Inflammatory macrophage (primary cell): ENCODE data around the gene CSH1.
"Not testable (repeated sequence)": the region's sequence is repeated elsewhere in the genome, so short reads cannot be mapped to it uniquely, and the experiment has no call there.

ENCODE experiments used
- DNase-seq, 2 donors: peaks; one replicate each; pipeline ENCODE4 v3.0.0-alpha.2; 2020 to 2022

The CSH1 gene

DNA sequence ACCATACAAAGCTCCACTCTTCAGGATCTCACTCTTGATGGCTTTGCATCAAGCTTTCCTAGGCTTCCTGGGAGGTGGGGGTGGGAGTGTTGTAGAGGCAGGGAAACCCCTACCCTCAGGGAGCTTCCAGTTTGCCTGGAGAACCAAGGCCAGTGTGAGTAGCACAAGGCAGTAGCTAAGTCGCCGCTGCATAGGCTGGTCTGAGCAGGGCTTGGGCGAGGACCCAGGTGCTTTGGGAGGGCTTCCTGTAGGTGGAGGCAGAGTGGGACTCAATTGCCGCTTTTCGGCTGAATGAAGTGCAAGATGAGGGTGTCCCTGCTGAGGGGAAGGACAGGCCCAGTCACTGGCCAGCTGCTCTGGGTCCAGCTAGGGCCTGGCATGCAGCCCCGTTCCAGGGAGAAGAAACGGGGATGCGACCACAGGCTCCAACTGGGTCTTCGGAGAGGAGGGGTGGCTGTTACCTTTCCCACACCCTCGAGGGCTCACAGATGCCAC is 31.8 kb upstream of the CSH1 start:
- no peak for DNase-seq

DNA sequence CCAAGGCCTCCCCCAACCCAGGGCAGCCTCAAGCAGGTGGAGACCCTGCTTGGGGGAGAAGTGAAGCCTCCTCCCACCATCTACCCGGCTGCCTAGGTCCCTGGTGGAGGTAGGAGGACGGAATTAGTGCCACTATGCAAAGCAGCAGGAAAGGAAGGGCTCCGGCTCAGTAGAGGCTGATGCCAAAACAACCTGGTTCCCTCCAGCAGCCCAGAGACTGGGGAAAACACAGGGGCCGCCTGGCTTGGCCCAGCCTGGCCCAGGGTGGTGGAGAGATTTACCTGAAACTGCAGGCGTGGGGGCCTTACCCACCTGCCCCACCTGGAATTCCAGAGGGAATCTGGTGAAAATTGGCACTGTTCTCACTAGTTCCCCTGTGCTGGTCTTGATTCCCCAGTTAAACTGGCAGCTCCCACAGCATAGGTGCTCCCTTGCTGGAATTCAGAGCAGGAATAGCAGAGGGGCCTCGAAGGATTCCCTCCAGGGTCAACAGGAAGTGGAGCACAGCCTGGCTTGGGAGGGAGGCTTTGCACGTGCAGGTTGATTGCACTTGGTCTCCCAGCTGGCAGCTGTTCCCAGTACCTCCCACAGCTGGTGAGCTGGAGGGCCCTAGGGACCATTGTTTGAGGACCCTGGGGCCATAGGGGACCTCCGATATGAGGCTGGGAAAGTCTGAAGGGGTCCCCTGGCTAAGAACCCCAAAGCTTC is 31.2 kb upstream of the CSH1 start:
- no peak for DNase-seq

DNA sequence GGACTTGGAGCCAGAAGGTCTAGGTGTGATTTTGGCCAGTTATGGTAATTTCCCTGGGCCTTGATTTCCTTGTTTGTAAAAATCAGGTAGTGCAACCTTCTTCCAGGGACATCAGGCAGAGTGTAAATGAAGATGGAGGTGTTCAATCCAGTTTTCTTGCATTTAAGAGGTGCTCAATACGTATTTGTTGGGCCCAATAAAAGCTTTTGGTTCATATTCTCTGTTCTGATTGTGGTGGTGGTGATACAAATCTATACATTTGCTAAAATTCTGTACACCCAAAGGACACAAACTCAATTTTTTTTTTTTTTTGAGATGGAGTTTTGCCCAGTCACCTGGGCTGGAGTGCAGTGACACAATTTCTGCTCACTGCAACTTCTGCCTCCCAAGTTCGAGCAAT is 29.8 kb upstream of the CSH1 start:
- no peak for DNase-seq

DNA sequence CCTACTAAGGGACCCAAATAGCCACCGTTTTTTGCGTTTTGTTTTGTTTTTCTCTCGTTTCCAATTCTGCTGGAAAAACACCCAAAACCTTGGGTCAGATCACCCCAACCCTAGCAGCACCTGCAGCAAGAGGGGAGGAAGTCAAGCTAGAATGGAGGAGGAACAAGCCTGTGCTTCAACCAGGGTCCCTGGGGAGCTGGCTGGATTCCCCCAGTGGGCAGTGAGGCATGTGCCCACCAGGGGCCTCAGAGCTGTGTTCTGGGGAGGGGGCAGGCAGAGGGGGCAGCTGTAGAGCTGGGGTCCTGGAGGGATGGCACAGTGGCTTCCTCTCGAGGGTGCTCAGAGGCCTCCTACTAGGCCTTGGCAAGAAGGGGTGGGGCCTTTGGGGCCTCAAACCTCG is 29.2 kb upstream of the CSH1 start:
- no peak for DNase-seq

DNA sequence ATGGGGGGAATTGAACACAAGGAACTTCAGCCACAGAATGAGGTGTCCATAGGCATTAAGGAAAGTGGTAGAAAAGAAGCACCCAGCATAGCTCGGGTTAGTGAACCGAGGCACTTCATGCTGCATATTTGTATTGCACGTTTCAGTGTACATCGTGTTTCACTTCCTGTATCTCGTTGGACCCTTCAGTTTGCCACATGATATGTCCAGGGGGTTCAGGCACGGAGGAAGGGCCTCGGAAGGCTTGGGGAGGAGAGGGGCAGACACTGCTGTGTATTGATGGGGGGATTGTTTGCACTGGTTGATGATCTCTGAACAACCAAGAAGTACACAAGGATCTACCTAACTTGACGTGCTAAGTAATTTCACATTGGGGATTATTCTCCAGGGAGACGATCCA is 26.0 kb upstream of the CSH1 start:
- DNase-seq = not testable (repeated sequence)

DNA sequence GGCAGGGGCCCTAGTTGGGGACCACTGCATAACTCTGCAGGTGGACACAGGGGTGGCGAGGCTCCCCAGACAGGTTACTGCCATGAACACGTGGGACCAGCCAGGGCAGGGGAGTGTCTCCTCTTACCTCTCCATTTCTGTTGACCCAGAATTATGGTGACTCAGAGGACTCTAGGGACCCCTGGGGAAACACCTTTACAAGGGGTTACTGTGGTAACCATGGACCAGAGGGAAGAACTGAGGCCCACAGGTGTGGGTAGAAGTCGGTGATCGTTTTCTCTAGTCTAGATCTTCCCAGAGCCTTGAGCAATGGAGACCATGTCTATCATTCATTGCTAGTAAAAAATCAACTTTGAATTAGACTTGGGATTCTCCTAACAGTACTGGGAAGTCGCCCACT is 24.4 kb upstream of the CSH1 start:
- DNase-seq = not testable (repeated sequence)

DNA sequence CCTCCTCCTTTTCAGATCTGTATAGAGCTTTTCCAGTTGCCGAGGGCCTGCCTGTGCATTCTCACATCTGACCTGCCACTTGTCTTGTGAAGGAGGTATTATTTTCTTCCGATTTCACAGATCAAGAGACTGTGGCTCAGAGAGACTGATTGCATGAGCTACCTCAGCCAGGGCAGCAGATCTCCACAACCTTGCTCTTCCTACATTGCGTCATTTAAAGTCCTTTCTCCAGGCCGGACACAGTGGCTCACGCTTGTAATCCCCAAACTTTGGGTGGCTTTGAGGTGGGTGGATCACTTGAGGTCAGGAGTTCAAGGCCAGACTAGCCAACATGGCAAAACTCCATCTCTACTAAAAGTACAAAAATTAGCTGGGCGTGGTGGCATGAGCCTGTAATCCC is 23.7 kb upstream of the CSH1 start:
- DNase-seq = not testable (repeated sequence)

DNA sequence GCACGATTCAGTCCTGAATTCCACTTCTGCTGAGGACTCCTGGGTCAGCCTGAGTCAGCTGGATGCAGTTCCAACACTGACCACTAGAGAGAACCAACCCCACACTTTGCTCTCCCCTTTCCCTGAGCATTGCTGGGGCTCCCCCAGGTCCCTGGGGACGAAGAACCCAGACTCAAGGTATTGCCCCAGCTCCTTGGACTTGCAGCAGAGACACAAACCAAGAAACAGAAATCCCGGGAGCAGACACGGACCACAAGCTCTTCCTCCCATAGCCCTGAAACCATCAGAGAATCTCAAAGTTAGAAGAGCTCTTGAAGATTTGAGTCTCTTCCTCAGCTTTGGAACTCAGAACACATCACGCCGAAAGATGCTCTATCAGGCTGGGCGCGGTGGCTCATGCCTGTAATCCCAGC is 22.9 kb upstream of the CSH1 start:
- DNase-seq = peak; percentile 60 to 75

DNA sequence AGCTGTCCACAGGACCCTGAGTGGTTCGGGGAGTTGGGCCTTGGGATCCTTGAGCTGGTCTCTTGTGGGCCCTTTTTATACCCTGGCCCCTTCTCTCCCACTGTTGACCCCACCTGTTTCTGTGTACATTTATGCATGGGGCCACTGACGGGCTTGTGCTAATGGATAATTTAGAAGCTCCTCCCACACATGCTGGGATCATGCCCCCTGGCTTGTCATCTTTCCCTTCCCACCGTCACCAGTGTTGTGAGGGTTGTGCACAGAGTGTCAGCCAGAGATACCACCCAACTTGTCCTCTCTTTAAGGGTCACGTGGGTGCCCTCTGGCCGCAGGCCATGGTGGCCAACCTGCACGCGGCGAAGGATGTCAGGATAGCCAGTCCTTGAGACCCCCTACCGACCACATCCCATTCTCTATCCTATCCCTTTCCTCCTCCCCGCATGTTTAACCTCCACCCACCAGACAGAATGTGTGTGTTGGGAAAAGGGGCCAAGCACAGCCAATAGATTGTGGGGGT is 22.5 kb upstream of the CSH1 start, which contains the start of gene GH1:
GH1 (minus strand) TSS at position 51 of the 517 bp plus-strand sequence. CDS start 63 bp downstream, outside the sequence.
- not testable (repeated sequence) for DNase-seq

DNA sequence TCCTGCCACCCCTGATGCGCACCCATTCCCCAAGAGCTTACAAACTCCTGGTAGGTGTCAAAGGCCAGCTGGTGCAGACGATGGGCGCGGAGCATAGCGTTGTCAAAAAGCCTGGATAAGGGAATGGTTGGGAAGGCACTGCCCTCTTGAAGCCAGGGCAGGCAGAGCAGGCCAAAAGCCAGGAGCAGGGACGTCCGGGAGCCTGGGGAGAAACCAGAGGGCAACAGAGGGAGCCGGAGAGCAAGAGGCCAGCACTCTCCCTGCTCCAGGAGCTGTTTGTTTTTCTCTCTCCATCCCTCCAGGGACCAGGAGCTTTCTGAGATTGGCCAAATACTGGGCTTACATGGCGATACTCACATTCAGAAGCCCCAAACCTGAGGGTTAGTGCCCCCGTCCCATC is 21.9 kb upstream of the CSH1 start:
- no peak for DNase-seq

DNA sequence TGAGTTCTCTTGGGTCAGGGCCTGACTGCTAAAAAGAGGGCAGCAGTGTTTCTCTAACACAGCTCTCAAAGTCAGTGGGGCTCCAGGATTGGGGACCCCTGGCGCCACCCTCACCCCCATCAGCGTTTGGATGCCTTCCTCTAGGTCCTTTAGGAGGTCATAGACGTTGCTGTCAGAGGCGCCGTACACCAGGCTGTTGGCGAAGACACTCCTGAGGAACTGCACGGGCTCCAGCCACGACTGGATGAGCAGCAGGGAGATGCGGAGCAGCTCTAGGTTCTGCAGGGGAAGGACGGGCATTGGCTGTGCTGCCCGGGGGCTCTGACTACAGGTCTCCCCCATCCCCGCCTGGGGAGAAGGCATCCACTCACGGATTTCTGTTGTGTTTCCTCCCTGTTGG is 21.3 kb upstream of the CSH1 start:
- no peak for DNase-seq

DNA sequence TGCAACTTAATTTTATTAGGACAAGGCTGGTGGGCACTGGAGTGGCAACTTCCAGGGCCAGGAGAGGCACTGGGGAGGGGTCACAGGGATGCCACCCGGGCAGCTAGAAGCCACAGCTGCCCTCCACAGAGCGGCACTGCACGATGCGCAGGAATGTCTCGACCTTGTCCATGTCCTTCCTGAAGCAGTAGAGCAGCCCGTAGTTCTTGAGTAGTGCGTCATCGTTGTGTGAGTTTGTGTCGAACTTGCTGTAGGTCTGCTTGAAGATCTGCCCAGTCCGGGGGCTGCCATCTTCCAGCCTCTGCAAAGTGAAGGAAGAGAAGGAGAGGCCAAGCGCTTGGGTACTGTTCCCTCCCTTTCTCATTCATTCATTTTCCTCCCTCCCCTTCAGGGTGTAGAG is 20.8 kb upstream of the CSH1 start:
- not testable (repeated sequence) for DNase-seq

DNA sequence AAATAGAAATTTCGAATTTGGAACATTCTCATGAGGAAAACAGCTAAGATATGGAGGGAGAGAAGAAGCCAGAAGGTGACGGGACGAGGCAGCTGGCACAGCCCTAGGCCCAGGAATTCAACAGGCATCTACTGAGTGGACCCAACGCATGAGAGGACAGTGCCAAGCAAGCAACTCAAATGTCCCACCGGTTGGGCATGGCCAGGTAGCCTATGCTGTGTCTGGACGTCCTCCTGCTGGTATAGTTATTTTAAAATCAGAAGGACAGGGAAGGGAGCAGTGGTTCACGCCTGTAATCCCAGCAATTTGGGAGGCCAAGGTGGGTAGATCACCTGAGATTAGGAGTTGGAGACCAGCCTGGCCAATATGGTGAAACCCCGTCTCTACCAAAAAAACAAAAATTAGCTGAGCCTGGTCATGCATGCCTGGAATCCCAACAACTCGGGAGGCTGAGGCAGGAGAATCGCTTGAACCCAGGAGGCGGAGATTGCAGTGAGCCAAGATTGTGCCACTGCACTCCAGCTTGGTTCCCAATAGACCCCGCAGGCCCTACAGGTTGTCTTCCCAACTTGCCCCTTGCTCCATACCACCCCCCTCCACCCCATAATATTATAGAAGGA is 20.3 kb upstream of the CSH1 start:
- DNase-seq = no peak

DNA sequence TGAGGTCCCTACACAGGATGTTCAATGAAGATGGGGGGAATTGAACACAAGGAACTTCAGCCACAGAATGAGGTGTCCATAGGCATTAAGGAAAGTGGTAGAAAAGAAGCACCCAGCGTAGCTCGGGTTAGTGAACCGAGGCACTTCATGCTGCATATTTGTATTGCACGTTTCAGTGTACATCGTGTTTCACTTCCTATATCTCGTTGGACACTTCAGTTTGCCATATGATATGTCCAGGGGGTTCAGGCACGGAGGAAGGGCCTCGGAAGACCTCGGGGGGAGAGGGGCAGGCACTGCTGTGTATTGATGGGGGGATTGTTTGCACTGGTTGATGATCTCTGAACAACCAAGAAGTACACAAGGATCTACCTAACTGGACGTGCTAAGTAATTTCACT is 19.4 kb upstream of the CSH1 start:
- DNase-seq = not testable (repeated sequence)

DNA sequence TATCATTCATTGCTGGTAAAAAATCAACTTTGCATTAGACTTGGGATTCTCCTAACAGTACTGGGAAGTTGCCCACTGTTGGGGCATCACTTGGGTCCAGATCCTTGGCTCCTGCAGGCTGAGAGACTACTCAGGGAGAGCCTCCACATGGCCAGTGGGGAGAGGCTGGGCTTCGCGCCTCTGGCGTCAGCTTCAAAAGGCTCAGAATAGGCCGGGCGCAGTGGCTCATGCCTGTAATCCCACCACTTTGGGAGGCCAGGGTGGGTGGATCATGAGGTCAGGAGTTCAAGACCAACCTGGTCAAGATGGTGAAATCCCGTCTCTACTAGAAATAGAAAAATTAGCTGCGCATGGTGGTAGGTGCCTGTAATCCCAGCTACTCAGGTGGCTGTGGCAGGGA is 18.1 kb upstream of the CSH1 start:
- DNase-seq = no peak

DNA sequence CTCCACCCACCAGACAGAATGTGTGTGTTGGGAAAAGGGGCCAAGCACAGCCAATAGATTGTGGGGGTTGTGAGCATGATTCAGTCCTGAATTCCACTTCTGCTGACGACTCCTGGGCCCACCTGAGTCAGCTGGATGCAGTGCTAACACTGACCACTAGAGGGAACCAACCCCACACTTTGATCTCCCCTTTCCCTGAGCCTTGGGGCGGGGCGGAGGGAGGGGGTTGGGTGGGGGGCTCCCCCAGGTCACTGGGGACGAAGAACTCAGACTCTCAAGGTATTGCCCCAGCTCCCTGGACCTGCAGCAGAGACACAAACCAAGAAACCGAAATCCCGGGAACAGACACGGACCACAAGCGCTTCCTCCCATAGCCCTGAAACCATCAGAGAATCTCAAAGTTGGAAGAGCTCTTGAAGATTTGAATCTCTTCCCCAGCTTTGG is 15.3 kb upstream of the CSH1 start:
- peak; percentile 23 to 33 for DNase-seq

DNA sequence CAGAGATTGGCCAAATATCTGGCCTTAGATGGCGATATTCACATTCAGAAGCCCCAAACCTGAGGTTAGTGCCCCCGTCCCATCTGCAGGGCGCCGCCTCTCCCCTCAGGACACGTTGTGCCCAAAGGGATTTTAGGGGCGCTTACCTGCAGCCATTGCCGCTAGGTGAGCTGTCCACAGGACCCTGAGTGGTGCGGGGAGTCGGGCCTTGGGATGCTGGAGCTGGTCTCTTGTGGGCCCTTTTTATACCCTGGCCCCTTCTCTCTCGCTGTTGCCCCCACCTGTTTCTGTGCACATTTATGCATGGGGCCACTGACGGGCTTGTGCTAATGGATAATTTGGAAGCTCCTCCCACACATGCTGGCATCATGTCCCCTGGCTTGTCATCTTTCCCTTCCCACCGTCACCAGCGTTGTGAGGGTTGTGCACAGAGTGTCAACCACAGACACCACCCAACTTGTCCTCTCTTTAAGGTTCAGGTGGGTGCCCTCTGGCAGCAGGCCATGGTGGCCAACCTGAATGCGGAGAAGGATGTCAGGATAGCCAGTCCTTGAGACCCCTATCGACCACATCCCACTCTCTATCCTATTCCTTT is 14.8 kb upstream of the CSH1 start, which contains the start of gene CSHL1:
CSHL1 (minus strand) TSS at position 218 of the 595 bp plus-strand sequence; CDS start at position 156, 62 bp downstream.
- no peak for DNase-seq

DNA sequence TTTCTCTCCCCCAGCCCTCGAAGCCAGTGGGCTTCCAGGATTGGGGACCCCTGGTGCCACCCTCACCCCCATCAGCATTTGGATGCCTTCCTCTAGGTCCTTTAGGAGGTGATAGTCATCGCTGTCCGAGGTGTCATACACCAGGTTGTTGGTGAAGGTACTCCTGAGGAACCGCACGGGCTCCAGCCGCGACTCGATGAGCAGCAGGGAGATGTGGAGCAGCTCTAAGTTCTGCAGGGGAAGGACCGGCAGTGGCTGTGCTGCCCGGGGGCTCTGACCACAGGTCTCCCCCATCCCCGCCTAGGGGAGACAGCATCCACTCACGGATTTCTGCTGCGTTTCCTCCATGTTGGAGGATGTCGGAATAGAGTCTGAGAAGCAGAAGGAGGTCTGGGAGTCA is 13.7 kb upstream of the CSH1 start:
- no peak for DNase-seq

DNA sequence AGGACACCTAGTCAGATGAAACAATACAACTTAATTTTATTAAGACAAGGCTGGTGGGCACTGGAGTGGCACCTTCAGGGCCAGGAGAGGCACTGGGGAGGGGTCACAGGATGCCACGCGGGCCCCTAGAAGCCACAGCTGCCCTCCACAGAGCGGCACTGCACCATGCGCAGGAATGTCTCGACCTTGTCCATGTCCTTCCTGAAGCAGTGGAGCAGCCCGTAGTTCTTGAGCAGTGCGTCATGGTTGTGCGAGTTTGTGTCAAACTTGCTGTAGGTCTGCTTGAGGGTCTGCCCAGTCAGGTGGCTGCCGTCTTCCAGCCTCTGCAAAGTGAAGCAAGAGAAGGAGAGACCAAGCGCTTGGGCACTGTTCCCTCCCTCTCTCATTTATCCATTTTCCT is 13.2 kb upstream of the CSH1 start:
- not testable (repeated sequence) for DNase-seq

DNA sequence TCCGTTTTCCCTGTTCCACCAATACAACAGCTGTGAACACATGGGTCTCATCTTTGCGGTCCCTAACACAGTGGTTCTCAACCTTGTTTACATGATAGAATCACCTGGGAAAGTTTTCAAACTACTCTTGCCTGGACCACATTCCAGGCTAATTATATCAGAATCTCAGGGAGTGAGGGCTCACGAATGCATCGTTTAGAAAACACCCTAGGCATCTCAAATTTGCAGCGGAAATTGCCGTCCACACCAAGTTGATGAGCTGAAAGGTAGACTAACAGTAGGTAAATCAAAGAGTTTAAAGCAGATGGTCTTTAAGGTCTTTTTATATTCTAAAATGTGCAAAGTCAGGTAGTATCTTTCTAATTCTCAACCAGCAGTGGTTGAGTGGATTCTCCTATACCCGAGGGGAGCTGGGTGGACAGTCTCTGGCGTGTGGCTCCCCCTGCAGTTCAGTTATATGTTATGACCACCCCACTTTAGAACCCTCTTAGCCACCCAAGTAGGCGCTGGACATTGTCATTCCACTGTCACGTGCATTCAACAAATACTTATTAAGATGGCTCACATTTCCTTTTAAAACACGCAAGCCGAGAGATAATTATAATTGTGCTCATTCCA is 10.9 kb upstream of the CSH1 start:
- peak in 1 of 2 donors; percentile 22 for DNase-seq

DNA sequence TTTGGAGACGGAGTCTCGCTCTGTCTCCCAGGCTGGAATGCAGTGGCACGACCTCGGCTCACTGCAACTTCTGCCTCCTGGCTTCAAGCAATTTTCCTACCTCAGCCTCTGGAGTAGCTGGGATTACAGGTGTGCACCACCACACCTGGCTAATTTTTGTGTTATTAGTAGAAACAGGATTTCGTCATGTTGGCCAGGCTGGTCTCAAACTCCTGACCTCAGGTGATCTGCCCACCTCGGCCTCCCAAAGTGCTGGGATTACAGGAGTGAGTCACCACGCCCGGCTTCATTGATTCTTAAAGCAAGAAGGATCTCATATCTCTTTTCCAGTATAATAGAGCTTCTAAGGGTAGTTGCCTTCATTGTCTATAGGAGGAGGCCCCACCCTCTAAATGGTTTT is 8.4 kb upstream of the CSH1 start:
- DNase-seq = not testable (repeated sequence)

DNA sequence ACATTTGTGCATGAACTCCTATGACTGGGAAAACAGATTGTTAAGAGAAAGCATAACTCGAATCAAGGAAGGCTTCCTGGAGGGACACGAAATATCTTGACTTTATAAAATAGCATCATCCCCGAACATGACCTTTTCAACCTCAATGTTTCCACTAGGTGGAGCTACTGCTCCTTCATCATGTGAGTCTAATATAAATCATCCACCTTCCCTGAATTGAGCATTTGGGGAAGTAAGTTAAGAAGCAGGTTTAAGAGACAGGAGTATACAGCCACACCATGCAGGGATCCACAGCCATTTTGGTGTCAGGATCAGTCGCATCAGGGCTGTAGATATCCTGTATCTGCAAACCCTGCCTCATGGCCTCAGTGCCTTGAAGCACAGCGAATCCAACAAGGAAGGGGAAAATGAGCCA is 7.4 kb upstream of the CSH1 start:
- peak; percentile 5 to 37 for DNase-seq

DNA sequence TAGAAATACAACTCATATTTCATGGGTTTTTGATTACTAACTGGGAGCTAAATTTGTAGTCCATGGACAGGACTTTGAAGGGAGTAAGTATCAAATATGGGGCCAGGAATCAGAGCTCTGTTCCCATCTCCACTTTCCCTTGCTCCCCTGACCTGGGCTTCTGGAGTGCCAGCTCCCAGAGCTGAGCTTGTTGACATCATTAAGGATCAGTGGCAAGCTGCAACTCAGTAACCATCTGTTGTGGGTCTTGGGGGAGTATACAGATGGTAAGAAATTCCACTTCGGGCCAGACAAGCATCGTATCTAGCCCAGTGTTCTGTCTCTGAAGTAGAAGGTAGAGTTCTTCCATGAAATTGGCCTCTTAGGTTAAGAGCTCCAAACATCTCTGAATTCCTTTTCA is 5.6 kb upstream of the CSH1 start:
- not testable (repeated sequence) for DNase-seq
